NCI-H345 treated with DMSO at 0.1 percent for 48 hours (cell line): ENCODE results near the gene SPTB.

ENCODE experiments used
- DNase-seq: peaks from one replicate; lab custom pipeline; 2025; ENCODE audit not compliant: unreplicated experiment; lab: John Stamatoyannopoulos, UW

Gene SPTB

GRCh38 chr14:64715628-64716412, 163.9 kb downstream of the SPTB start:
- DNase-seq: no peak

GRCh38 chr14:64715146-64715627, 164.5 kb downstream of the SPTB start:
- DNase-seq: no peak

GRCh38 chr14:64714432-64715025, 165.2 kb downstream of the SPTB start:
- DNase-seq: no peak

GRCh38 chr14:64713677-64714076, 166.0 kb downstream of the SPTB start:
- DNase-seq: no peak

GRCh38 chr14:64711039-64711438, 168.7 kb downstream of the SPTB start:
- no peak for DNase-seq

- DNase-seq: no peak
These were observed 170.6 kb downstream of the SPTB start for GRCh38 chr14:64709126-64709525.

GRCh38 chr14:64708148-64709004, 171.3 kb downstream of the SPTB start:
- no peak for DNase-seq

- no peak for DNase-seq
These were observed 172.0 kb downstream of the SPTB start for GRCh38 chr14:64707661-64708060.

- DNase-seq: no peak
These were observed 173.0 kb downstream of the SPTB start for GRCh38 chr14:64706593-64707193.

- no peak for DNase-seq
These were observed 173.6 kb downstream of the SPTB start for GRCh38 chr14:64706119-64706592.

- DNase-seq: no peak
These were observed 174.2 kb downstream of the SPTB start for GRCh38 chr14:64705381-64706118.

GRCh38 chr14:64704743-64705380, 174.8 kb downstream of the SPTB start:
- no peak for DNase-seq

- peak; percentile 38 for DNase-seq
These were observed 175.5 kb downstream of the SPTB start, which contains the start of gene PLEKHG3 for GRCh38 chr14:64704143-64704742. PLEKHG3 (plus strand) TSS chr14:64704424; CDS start chr14:64727632, 23,208 bp downstream.

GRCh38 chr14:64703395-64704142, 176.1 kb downstream of the SPTB start:
- no peak for DNase-seq

GRCh38 chr14:64702493-64703394, 177.0 kb downstream of the SPTB start:
- no peak for DNase-seq

- peak; percentile 21 for DNase-seq
These were observed 178.0 kb downstream of the SPTB start for GRCh38 chr14:64701660-64702059.

GRCh38 chr14:64700894-64701293, 178.8 kb downstream of the SPTB start:
- DNase-seq: no peak

GRCh38 chr14:64700290-64700689, 179.4 kb downstream of the SPTB start:
- no peak for DNase-seq
